Esophagus squamous epithelium (tissue), 4 donors: ENCODE data around the gene SKOR1.

Experiments
- CTCF ChIP-seq, 6 experiments: fragments of 450-650 bp in 4 of 6; fragments of 200-600 bp in 2 of 6; sonication (generic) in 2 of 6; IDR thresholded peaks; one replicate each; pipeline ENCODE4 v1.5.1; 2016 to 2019; ENCODE audit warnings: antibody characterized with exemption in 6 of 6, mild to moderate bottlenecking in 4 of 6, moderate library complexity in 4 of 6
- POLR2A ChIP-seq, 4 donors: fragments of 450-650 bp; IDR thresholded peaks; one replicate each; pipeline ENCODE4 v1.6.1; 2017; ENCODE audit warnings: antibody characterized with exemption in 4 of 4, mild to moderate bottlenecking in 4 of 4, moderate library complexity in 3 of 4

- TF ChIP-seq CTCF (IDR thresholded peaks at IDR 0.05) (no peak), POLR2A (IDR thresholded peaks at IDR 0.05) (no peak)
Measured at GRCh38 chr15:67792250-67792942, 32.9 kb upstream of the SKOR1 start.
